ENCODE data around the gene KY.

DNA sequence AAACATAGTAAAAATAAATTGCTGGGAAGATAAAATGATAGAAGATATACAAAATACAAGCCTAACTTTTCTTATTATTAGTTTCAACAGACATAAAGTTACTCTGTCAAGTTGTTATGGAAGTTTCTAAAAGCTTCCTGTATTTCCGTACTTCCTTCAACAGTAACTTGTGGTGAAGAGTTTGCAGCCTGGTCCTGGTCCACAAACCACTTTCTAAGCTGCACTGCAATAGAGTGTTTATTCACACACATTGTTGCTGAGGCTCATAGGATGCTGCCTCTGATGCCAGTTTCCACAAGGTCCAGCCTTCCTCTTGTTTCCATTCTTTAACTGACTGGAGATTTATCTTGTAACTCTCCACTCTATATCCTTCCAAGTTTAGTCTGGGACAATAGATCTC is 39.4 kb upstream of the KY start:
- no peak for TF ChIP-seq TAF1 (IDR thresholded peaks at IDR 0.05; ENCODE audit: borderline replicate concordance, insufficient read depth, low read length)
- no peak for TF ChIP-seq POLR2AphosphoS5 (IDR thresholded peaks at IDR 0.05; ENCODE audit: low read depth, low read length)
- TF ChIP-seq, protein P1, sequence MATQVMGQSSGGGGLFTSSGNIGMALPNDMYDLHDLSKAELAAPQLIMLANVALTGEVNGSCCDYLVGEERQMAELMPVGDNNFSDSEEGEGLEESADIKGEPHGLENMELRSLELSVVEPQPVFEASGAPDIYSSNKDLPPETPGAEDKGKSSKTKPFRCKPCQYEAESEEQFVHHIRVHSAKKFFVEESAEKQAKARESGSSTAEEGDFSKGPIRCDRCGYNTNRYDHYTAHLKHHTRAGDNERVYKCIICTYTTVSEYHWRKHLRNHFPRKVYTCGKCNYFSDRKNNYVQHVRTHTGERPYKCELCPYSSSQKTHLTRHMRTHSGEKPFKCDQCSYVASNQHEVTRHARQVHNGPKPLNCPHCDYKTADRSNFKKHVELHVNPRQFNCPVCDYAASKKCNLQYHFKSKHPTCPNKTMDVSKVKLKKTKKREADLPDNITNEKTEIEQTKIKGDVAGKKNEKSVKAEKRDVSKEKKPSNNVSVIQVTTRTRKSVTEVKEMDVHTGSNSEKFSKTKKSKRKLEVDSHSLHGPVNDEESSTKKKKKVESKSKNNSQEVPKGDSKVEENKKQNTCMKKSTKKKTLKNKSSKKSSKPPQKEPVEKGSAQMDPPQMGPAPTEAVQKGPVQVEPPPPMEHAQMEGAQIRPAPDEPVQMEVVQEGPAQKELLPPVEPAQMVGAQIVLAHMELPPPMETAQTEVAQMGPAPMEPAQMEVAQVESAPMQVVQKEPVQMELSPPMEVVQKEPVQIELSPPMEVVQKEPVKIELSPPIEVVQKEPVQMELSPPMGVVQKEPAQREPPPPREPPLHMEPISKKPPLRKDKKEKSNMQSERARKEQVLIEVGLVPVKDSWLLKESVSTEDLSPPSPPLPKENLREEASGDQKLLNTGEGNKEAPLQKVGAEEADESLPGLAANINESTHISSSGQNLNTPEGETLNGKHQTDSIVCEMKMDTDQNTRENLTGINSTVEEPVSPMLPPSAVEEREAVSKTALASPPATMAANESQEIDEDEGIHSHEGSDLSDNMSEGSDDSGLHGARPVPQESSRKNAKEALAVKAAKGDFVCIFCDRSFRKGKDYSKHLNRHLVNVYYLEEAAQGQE (IDR thresholded peaks at IDR 0.05; ENCODE audit: insufficient read depth in 1 of 2, low read depth in 2 of 2, low read length in 2 of 2): no peak
- no peak for TF ChIP-seq SIN3A (IDR thresholded peaks at IDR 0.05; ENCODE audit: borderline replicate concordance, insufficient read depth, low read length)
